ENCODE measurements around the gene ABHD2.

GRCh38 chr15:89110060-89110459 is 21.8 kb downstream of the ABHD2 start:
- TF ChIP-seq CTCF (IDR thresholded peaks at IDR 0.05; ENCODE audit: low read length) (no peak), EZH2 (optimal IDR thresholded peaks at IDR 0.05; ENCODE audit: low read depth, low read length) (no peak)

All from MM.1S (cell line).